Activated CD4-positive, CD25-positive, alpha-beta regulatory T cell treated with anti-CD3 and anti-CD28 coated beads, Interleukin-2, amount 50 U/mL, for 24 hours (primary cell): ENCODE measurements around the gene KCP.

ENCODE experiments used
- ATAC-seq, 2 donors: fragments of 150-1000 bp; cut with Tn5 transposase; one replicate each; pipeline ENCODE4 v1.10.0; 2021; ENCODE audit warnings: mild to moderate bottlenecking in 1 of 2, moderate library complexity in 1 of 2

KCP gene

DNA sequence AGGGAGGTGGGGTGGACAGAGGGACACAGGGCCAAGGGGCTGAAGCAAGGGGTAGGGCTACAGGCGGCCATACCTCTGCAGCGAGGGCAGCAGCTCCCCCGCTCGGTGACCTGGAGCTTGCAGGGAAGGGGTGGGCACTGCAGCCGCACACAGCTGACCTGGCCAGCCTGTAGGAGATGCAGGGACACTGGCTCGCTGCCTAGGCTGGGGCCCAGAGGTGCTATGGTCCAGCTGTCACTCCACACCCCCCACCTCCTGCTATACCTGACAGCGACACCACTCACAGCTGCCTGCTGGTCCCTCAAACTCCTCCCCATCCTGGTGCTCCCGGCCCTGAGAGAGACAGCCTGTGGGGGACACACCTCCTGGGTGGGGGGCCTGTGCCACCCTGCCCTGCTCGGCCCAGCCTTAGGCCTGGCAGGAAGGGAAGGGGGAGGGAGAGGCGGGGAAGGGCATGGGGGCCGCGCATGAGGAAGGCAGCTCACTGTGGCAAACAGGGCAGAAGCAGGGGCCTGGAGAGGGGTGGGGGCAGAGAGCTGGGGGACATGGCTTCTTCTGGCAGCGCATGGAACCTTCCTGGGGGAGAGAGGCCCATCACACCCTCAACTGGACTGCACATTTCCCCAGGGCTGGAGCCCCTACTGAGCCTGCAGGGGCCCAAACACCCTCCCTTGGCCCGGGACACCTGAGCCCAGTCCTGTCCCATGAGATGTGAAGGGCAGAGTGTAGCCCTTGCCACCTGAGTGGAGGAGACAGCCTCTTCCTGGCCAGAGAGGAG is 23.9 kb downstream of the KCP start:
- ATAC-seq: no peak

DNA sequence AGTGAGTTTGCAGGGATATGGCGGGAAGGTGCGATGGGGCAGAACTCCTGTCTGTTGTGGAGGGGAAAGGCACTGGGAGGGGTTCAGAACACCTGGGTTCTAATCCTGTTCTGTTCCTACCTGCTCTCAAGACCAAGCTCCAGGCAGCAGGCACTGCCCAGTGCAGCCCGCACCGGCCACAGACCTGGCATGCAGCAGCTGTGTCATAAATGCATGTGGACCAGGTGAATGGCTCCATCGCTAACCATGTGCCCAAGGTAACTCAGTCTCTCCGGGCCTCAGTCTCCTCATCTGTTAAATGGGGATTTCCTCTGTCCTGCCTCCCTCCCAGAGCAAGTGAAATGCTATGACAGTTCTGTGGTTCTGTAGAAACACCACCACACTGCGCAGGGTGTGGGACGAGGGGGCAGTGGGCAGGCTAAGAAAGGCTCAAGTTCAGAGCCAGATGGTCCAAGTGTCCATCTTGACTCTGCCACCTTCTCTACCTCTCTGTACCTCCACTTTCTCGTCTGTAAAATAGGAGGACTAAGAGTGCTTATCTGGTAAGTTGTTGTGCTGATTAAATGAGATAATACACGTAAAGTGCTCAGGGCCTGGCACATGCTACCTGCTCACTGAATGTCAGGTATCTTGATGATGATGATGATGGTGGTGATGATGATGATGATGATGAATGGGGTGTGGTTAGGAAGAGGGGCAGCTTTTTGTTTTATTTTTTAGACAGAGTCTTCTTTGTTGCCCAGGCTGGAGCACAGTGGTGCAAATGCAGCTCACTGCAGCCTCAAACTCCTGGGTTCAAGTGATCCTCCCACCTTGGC is 24.9 kb downstream of the KCP start:
- no peak for ATAC-seq

GRCh38 chr7:128884561-128885369 is 25.7 kb downstream of the KCP start:
- no peak for ATAC-seq

- peak; percentile 77 to 81 for ATAC-seq
These were observed 26.7 kb downstream of the KCP start for GRCh38 chr7:128883622-128884448.

- ATAC-seq: no peak
These were observed 28.4 kb downstream of the KCP start for GRCh38 chr7:128882134-128882533.

- no peak for ATAC-seq
These were observed 28.9 kb downstream of the KCP start for GRCh38 chr7:128881458-128882125.

- no peak for ATAC-seq
These were observed 29.6 kb downstream of the KCP start for GRCh38 chr7:128880791-128881457.

- ATAC-seq: no peak
These were observed 30.4 kb downstream of the KCP start for GRCh38 chr7:128879939-128880746.

- ATAC-seq: no peak
These were observed 31.0 kb downstream of the KCP start for GRCh38 chr7:128879461-128879938.

GRCh38 chr7:128878226-128879105 is 32.0 kb downstream of the KCP start:
- no peak for ATAC-seq

GRCh38 chr7:128877756-128878120 is 32.8 kb downstream of the KCP start:
- no peak for ATAC-seq

DNA sequence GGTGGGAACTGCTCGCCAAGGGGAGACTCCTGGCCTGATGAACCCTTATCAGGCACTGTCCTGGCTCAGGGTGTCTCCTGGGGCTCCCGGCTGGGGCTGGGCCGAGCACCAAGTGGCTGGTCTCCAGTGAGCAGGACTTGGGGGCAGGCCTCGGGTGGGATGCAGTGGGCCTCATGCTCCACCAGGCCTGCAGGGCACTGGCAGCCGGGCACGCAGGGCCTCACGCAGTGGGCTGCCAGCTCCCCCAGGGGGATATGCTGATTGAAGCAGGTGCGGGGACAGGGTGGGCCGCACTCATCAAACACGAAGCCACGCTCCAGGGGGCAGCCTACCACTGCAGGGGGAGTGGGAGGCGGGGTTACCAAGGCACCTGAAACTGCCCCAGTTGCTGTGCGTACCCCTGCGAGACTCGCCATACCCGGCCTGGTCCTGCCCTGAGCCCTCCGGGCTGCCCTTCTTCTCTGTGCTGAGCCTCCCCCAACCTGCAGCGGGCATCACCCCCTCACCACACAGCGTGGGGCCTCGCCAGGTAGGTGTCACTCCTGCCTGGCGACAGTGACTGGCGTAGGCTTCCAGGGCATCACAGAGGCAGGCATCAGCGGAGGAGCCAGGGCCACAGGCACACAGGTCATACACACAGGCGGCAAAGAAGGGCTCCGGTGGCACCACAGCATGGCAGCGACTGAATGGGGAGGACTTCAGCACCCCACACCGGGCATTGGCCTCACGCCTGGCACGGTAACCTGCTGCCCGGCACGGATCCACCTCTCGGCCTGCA is 33.3 kb downstream of the KCP start:
- no peak for ATAC-seq

DNA sequence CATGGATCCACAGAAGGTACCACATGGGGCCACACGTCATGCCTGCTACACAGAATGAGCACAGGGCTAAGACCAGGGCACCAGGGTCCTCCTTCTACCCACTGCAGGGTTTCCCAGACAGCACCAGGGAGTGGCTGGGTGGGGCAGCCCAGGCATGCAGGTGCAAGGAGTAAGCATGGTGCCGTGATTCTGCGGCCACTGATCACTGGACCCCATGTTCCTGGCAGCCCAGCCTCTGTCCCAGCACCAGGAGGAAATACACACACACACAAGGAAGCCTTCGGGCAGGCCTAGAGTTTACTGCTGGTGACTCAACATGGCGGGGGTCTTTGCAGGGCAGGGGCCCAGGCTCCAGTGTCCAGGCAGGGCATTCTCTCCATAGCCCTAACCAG is 33.9 kb downstream of the KCP start:
- ATAC-seq: no peak

DNA sequence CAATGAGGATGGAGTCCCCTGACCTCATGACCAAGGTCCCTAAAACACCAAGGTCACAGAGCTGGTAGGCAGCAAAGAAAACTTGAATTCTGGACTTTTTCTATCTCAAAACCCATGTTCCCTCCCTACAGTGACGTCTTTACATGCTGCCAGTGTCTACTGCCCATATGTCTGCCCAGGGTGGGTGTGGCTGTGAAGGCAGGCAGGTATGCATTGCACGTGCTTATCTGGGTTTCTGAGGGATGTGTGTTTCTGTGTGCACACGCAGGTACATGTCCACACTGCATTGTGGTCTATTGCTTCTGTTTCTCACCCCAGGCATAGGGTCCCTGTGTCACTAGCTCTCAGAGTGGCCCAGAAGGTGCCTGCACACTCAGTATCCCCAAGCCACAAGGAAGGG is 34.4 kb downstream of the KCP start:
- ATAC-seq: no peak

DNA sequence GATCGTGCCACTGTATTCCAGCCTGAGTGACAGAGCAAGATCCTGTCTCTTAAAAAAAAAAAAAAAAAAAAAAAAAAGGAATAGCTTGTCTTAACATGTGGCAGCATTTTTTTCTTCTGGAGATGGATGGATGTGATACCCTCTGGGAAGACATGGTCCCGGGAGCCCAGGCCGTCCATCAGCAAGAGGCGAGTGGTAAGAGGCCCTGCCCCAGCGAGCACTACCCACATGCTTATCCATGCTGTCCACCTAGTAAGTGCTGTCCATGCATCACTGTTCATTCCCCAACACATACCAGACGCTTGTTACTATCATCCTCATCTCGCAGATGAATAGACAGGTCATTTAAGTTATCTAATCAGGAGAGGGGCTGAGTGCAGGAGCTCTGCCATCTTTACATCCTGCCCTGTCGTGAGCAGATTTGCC is 35.0 kb downstream of the KCP start:
- no peak for ATAC-seq

DNA sequence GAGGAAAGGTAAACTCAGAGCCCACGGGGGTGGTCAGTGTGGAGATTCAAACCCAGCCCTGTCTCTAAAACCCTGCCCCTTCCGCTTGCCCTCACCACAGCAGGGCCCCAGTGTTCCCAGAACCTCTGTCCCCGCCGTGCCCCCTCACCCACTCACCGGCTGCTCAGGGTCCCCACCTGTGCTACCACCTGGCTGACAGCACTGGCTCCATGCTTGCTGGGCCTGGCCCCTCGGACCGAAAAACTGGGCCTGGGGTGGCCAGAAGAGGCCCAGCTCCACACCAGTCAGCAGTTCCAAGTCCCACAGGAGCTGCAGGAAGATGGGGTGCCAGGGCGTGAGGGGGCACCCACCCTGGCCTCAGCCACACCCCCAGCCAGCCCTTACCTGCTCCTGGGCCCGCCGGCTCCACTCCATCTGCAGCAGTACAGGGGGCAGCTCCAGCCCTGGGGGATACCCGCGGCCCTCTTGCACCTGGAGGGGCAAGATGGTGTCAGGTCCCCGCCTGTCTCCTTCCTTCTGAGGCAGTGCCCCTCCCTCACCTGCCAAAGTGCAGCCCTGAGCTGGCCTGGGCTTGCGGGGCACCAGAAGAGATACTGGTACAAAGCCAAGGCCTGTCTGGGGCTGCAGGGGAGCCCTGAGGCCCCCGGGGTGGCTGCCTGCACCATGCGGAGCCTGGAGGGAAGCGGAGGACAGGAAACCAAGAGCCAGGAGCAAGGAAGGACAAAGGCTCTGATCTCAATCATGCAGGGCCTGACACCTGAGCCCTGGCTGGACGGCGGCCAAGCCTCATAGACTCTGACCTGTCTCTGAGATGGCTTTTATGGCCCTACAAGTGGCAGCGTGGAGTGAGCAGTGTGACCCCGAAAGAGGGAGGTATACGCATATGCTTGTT is 36.1 kb downstream of the KCP start:
- ATAC-seq: no peak

DNA sequence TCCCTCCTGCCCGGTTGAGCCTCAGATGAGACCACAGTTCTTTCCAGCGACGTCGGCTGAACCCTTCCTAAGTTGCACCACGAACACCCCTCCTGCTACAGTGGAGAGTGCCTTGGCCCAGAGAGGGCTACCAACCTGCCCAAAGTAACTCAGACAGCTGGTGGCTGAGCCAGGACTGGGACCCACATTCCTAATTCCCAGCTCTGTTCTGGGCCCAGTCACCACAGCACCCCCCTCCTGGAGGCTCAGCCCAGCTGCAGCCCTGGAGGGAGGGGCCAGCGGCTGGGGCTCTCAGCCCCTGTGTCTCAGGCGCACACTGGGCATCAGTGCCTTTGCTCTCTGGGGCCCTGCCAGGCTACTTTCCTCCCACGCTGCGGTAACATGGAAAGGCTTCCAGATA is 37.3 kb downstream of the KCP start:
- ATAC-seq: no peak
